H9 (cell line): ENCODE results near the gene TEF. TPM values are rescaled to one million over a fixed set of nuclear protein-coding genes. Genes with fewer than 3 reads are reported as not detected.
"Not testable (repeated sequence)": the region's sequence is repeated elsewhere in the genome, so short reads cannot be mapped to it uniquely, and the experiment has no call there.

ENCODE experiments used
- DNase-seq: peaks from one replicate; pipeline ENCODE4 v3.0.0-alpha.2; 2017
- H2AFZ ChIP-seq: one replicate; pipeline ENCODE4 v1.6.1; 2013; ENCODE audit warnings: mild to moderate bottlenecking, low read length, control low read depth, moderate library complexity
- H2AK5ac ChIP-seq: 2 replicates; pipeline ENCODE4 v1.6.1; 2013; ENCODE audit warnings: low read length, control low read depth, mixed read lengths; ENCODE audit not compliant: insufficient read length
- H2BK120ac ChIP-seq: one replicate; pipeline ENCODE4 v1.6.1; 2013; ENCODE audit warnings: low read depth, mild to moderate bottlenecking, low read length, control low read depth, inconsistent platforms; ENCODE audit not compliant: poor library complexity, severe bottlenecking
- H2BK12ac ChIP-seq: 2 replicates; pipeline ENCODE4 v1.6.1; 2013; ENCODE audit warnings: low read length, control low read depth, mixed read lengths, low read depth; ENCODE audit not compliant: insufficient read length
- H2BK15ac ChIP-seq: 2 replicates; pipeline ENCODE4 v1.6.1; 2013; ENCODE audit warnings: low read depth, low read length, control low read depth
- H2BK20ac ChIP-seq: one replicate; pipeline ENCODE4 v1.6.1; 2013; ENCODE audit warnings: low read depth, mild to moderate bottlenecking, low read length, control low read depth, inconsistent platforms; ENCODE audit not compliant: poor library complexity, severe bottlenecking
- H2BK5ac ChIP-seq: 2 replicates; pipeline ENCODE4 v1.6.1; 2013; ENCODE audit warnings: low read length, control low read depth, mixed read lengths; ENCODE audit not compliant: insufficient read length
- H3K14ac ChIP-seq: 2 replicates; pipeline ENCODE4 v1.6.1; 2013; ENCODE audit warnings: low read length, control low read depth; ENCODE audit not compliant: insufficient read depth
- H3K18ac ChIP-seq: 2 replicates; pipeline ENCODE4 v1.6.1; 2013; ENCODE audit warnings: low read depth, mild to moderate bottlenecking, mixed read lengths, low read length, control low read depth; ENCODE audit not compliant: insufficient read length
- H3K23ac ChIP-seq: 2 replicates; pipeline ENCODE4 v1.6.1; 2013; ENCODE audit warnings: low read length, control low read depth, mixed read lengths, low read depth; ENCODE audit not compliant: insufficient read length
- H3K23me2 ChIP-seq: 2 replicates; pipeline ENCODE4 v1.6.1; 2013; ENCODE audit warnings: low read depth, mild to moderate bottlenecking, mixed read lengths, low read length, control low read depth; ENCODE audit not compliant: insufficient read length, poor library complexity, severe bottlenecking
- H3K27ac ChIP-seq: 2 replicates; pipeline ENCODE4 v1.5.1; 2013; ENCODE audit warnings: low read length, control low read depth, mixed read lengths, low read depth; ENCODE audit not compliant: insufficient read length
- H3K27me3 ChIP-seq: 2 replicates; pipeline ENCODE4 v1.6.1; 2013; ENCODE audit warnings: low read length, control low read depth, inconsistent platforms; ENCODE audit not compliant: insufficient read depth
- H3K4ac ChIP-seq: 2 replicates; pipeline ENCODE4 v1.6.1; 2013; ENCODE audit warnings: low read depth, mild to moderate bottlenecking, control low read depth, inconsistent platforms, low read length, moderate library complexity
- H3K4me1 ChIP-seq: 2 replicates; pipeline ENCODE4 v1.6.1; 2013; ENCODE audit warnings: low read length, control low read depth, inconsistent platforms; ENCODE audit not compliant: insufficient read depth
- H3K4me2 ChIP-seq: 2 replicates; pipeline ENCODE4 v1.6.1; 2013; ENCODE audit warnings: low read length, control low read depth, mixed read lengths; ENCODE audit not compliant: insufficient read length, insufficient read depth
- H3K56ac ChIP-seq: 2 replicates; pipeline ENCODE4 v1.6.1; 2013; ENCODE audit warnings: low read depth, mild to moderate bottlenecking, mixed read lengths, low read length, control low read depth; ENCODE audit not compliant: insufficient read length
- H3K79me1 ChIP-seq: 2 replicates; pipeline ENCODE4 v1.6.1; 2013; ENCODE audit warnings: low read depth, mild to moderate bottlenecking, moderate library complexity, low read length, control low read depth, inconsistent platforms; ENCODE audit not compliant: insufficient read depth, poor library complexity, severe bottlenecking
- H3K79me2 ChIP-seq: 2 replicates; pipeline ENCODE4 v1.6.1; 2013; ENCODE audit warnings: low read length, control low read depth, inconsistent platforms; ENCODE audit not compliant: insufficient read depth
- H3K9ac ChIP-seq: 2 replicates; pipeline ENCODE4 v1.6.1; 2013; ENCODE audit warnings: low read length, control low read depth, mixed read lengths; ENCODE audit not compliant: insufficient read length; ENCODE audit errors: extremely low read depth
- H3K9me3 ChIP-seq: one replicate; pipeline ENCODE4 v1.6.1; 2013; ENCODE audit warnings: low read depth, low read length, inconsistent platforms; ENCODE audit not compliant: control insufficient read depth
- H3T11ph ChIP-seq: one replicate; pipeline ENCODE4 v1.6.1; 2013; ENCODE audit warnings: mild to moderate bottlenecking, low read length, control low read depth, inconsistent platforms
- H4K20me1 ChIP-seq: one replicate; pipeline ENCODE4 v1.6.1; 2013; ENCODE audit not compliant: control insufficient read depth, insufficient read length, insufficient read depth
- H4K5ac ChIP-seq: 2 replicates; pipeline ENCODE4 v1.6.1; 2013; ENCODE audit warnings: low read depth, mild to moderate bottlenecking, mixed read lengths, low read length, control low read depth; ENCODE audit not compliant: insufficient read length
- H4K8ac ChIP-seq: replicated peaks from 2 replicates; pipeline ENCODE4 v1.6.1; 2013; ENCODE audit warnings: low read length, control low read depth, mixed read lengths, low read depth; ENCODE audit not compliant: insufficient read length
- H4K91ac ChIP-seq: 2 replicates; pipeline ENCODE4 v1.6.1; 2013; ENCODE audit warnings: low read depth, mild to moderate bottlenecking, moderate library complexity, mixed read lengths, low read length, control low read depth; ENCODE audit not compliant: insufficient read length
- H3K27ac Mint-ChIP-seq, 3 experiments: 2 replicates in 2 of 3; 3 replicates in 1 of 3; pipeline ENCODE4 v1.8.0; 2020 to 2021; ENCODE audit warnings: mixed read lengths in 3 of 3, mild to moderate bottlenecking in 1 of 3, moderate library complexity in 1 of 3
- H3K27me3 Mint-ChIP-seq: 2 replicates; pipeline ENCODE4 v1.8.0; 2021; ENCODE audit warnings: low read depth, mild to moderate bottlenecking, moderate library complexity, mixed read lengths
- H3K36me3 Mint-ChIP-seq, 3 experiments: 2 replicates in 2 of 3; 3 replicates in 1 of 3; pipeline ENCODE4 v1.8.0; 2020 to 2021; ENCODE audit warnings: low read depth in 3 of 3, mixed read lengths in 3 of 3; ENCODE audit not compliant: insufficient read depth in 1 of 3
- H3K4me1 Mint-ChIP-seq, 2 experiments: 2 replicates each; pipeline ENCODE4 v1.8.0; 2020; ENCODE audit warnings: mixed read lengths in 2 of 2
- H3K4me3 Mint-ChIP-seq, 2 experiments: 2 replicates in 1 of 2; 3 replicates in 1 of 2; pipeline ENCODE4 v1.8.0; 2020 to 2021; ENCODE audit warnings: mild to moderate bottlenecking in 2 of 2, mixed read lengths in 2 of 2, moderate library complexity in 1 of 2
- H3K9me3 Mint-ChIP-seq, 2 experiments: 2 replicates in 1 of 2; 3 replicates in 1 of 2; pipeline ENCODE4 v1.8.0; 2020; ENCODE audit warnings: mild to moderate bottlenecking in 2 of 2, mixed read lengths in 2 of 2, moderate library complexity in 1 of 2
- WGBS: extraction: QIAGEN DNeasy Blood & Tissue Kit; methylation state at CpG from one replicate; pipeline ENCODE4 v1.1.7; 2013; ENCODE audit warnings: missing lambda C conversion rate, low lambda C conversion rate, mixed read lengths; ENCODE audit not compliant: insufficient read length; ENCODE audit errors: extremely low coverage; 5-methylcytosine and 5-hydroxymethylcytosine counted together
- total RNA-seq: library from RNA; stranded (reverse); gene quantifications from 2 replicates; pipeline ENCODE4 v1.2.1, GENCODE V29; 2021
- TF ChIP-seq, protein P1 (sequence below): fragments of 200-600 bp; sonication (generic); conservative IDR thresholded peaks from 3 replicates; pipeline ENCODE4 v1.8.0; 2021; ENCODE audit warnings: antibody characterized with exemption, mild to moderate bottlenecking

TEF gene
- total RNA-seq, 1 experiment from 2014 or later = 17.9 TPM

DNA sequence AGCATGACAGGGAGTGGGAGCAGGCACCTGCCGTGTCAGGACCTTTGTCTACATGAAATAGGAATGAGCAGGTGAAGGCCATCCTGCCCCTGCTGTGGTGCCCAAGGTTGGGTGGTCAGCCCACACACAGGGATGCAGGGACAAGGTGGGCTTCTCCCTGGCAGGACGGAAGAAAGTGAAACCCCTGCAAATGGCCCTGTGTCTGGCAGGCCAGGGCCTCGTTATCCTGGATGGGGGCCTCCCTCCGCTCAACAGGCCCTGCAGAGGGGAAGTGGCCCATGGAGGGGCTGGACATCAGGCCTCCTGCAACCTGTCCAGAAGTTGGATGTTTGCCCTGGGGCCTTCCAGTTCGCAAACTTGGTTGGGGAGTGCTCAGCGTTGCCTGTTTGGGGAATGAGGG lies 49.9 kb downstream of the TEF start:
- Histone ChIP-seq H4K5ac (no peak overlapping the region), H3K79me2 (no peaks in the 10 kb centered on the region; the same call in 1 of the 2 replicates), H3K4me1 (no peaks in the 10 kb centered on the region), H3K9me3 (no peaks in the 10 kb centered on the region), H2BK15ac (no peak overlapping the region), H4K8ac (no peak overlapping the region), H4K20me1 (no peaks in the 10 kb centered on the region), H2BK120ac (no peak overlapping the region), H4K91ac (no peak overlapping the region), H3K14ac (no peak overlapping the region; the same call in 1 of the 2 replicates), H3K23me2 (no peaks in the 10 kb centered on the region), H2AK5ac (no peak overlapping the region), H3K27ac (no peak overlapping the region), H3K9ac (no peak overlapping the region), H3K79me1 (no peaks in the 10 kb centered on the region), H3K23ac (no peak overlapping the region), H3K4me2 (no peak overlapping the region), H2AFZ (no peak overlapping the region), H2BK20ac (no peak overlapping the region), H3K4ac (no peak overlapping the region), H2BK5ac (no peak overlapping the region), H3K56ac (no peak overlapping the region), H3K18ac (no peak overlapping the region), H3T11ph (no peak overlapping the region), H3K27me3 (no peaks in the 10 kb centered on the region), H2BK12ac (no peak overlapping the region)
- H3K27ac Mint-ChIP-seq = peak overlapping the region in 1 of 3 experiments; percentile 91; a peak in 2 of 7 replicates
- peaks cover 2% of the 10 kb centered on the region; the same call in 1 of the 2 replicates for H3K27me3 Mint-ChIP-seq
- no peak for DNase-seq
- WGBS = no CpG with 5 or more reads among the region's 6 CpGs
- H3K4me3 Mint-ChIP-seq = no peak overlapping the region
- peaks cover 30 to 49% (median 33%) of the 10 kb centered on the region in 3 experiments; a peak in 6 of 7 replicates for H3K36me3 Mint-ChIP-seq
- H3K9me3 Mint-ChIP-seq = no peaks in the 10 kb centered on the region
- H3K4me1 Mint-ChIP-seq = no peaks in the 10 kb centered on the region
- TF ChIP-seq, protein P1, sequence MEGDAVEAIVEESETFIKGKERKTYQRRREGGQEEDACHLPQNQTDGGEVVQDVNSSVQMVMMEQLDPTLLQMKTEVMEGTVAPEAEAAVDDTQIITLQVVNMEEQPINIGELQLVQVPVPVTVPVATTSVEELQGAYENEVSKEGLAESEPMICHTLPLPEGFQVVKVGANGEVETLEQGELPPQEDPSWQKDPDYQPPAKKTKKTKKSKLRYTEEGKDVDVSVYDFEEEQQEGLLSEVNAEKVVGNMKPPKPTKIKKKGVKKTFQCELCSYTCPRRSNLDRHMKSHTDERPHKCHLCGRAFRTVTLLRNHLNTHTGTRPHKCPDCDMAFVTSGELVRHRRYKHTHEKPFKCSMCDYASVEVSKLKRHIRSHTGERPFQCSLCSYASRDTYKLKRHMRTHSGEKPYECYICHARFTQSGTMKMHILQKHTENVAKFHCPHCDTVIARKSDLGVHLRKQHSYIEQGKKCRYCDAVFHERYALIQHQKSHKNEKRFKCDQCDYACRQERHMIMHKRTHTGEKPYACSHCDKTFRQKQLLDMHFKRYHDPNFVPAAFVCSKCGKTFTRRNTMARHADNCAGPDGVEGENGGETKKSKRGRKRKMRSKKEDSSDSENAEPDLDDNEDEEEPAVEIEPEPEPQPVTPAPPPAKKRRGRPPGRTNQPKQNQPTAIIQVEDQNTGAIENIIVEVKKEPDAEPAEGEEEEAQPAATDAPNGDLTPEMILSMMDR = no peak

DNA sequence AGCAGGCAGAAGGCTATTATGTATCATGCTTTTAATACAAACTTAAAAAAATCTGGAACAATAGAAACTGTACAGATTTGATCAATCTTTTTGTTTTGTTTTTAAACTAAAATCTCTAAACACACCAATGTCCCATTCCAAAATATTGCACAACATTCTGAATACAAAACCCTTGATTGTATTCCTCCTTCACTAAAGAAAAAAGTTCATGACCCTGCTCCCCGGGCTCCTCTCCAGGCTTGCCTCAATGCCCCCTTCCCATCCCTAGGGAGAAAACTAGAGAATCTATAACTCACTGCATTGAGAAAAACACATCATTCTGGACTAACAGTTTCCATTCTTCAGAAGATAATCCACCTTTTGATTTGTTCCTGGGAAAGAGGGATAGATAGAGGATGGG lies 51.7 kb downstream of the TEF start:
- not testable (repeated sequence) for H2BK15ac ChIP-seq, H2BK5ac ChIP-seq, H3K56ac ChIP-seq

More for the DNA sequence above, 51.7 kb downstream of the TEF start:
- H3K23ac ChIP-seq, H3K4me2 ChIP-seq, H2BK20ac ChIP-seq, H4K20me1 ChIP-seq, H3T11ph ChIP-seq, H3K23me2 ChIP-seq, H3K9ac ChIP-seq, H2AK5ac ChIP-seq, DNase-seq, H3K4me3 Mint-ChIP-seq, H3K9me3 Mint-ChIP-seq, H3K14ac ChIP-seq, H3K4me1 Mint-ChIP-seq, H2BK12ac ChIP-seq, H4K5ac ChIP-seq, H4K8ac ChIP-seq, H3K27me3 Mint-ChIP-seq, H2AFZ ChIP-seq, H3K18ac ChIP-seq, H3K79me1 ChIP-seq, H3K9me3 ChIP-seq, H3K4me1 ChIP-seq, H3K27ac ChIP-seq, H2BK120ac ChIP-seq, H3K4ac ChIP-seq, H3K27me3 ChIP-seq, H3K79me2 ChIP-seq, H4K91ac ChIP-seq: not testable (repeated sequence)
- peaks cover 37 to 62% (median 44%) of the 10 kb centered on the region in 3 experiments; a peak in 6 of 7 replicates for H3K36me3 Mint-ChIP-seq
- no CpG with 5 or more reads among the region's 1 CpG for WGBS
- 0 out of 7 replicates have a peak overlapping the region, but pooled peaks of 1 of the 3 experiments have one; percentile 66 for H3K27ac Mint-ChIP-seq
